ENCODE data around the gene TSTD1.
"Not testable (repeated sequence)": the region's sequence is repeated elsewhere in the genome, so short reads cannot be mapped to it uniquely, and the experiment has no call there.

GRCh38 chr1:161016683-161017082, 22.1 kb downstream of the TSTD1 start:
- not testable (repeated sequence) for TF ChIP-seq CBX3 (IDR thresholded peaks at IDR 0.05; ENCODE audit: low read depth); CTCF (IDR thresholded peaks at IDR 0.05 in 2 of 3, conservative IDR thresholded peaks at IDR 0.05 in 1 of 3; ENCODE audit: borderline replicate concordance in 1 of 3, insufficient read depth in 1 of 3, low read depth in 2 of 3, low read length in 2 of 3); ZNF274 (IDR thresholded peaks at IDR 0.05; ENCODE audit: low read depth, low read length); POLR2A (IDR thresholded peaks at IDR 0.05; ENCODE audit: borderline replicate concordance, extremely low read depth, insufficient read depth, insufficient read length); RAD21 (IDR thresholded peaks at IDR 0.05; ENCODE audit: low read depth); EZH2 (IDR thresholded peaks at IDR 0.05)
